ENCODE data around the gene ECPAS. TPM values are rescaled to one million over a fixed set of nuclear protein-coding genes. Genes with fewer than 3 reads are reported as not detected.

The ECPAS gene
- total RNA-seq, 1 experiment from 2014 or later = 71.1 TPM

- TF ChIP-seq REST (IDR thresholded peaks at IDR 0.05; ENCODE audit: low read depth) (no peak), SRF (IDR thresholded peaks at IDR 0.05; ENCODE audit: low read depth) (no peak), CBX3 (IDR thresholded peaks at IDR 0.05; ENCODE audit: low read depth) (peak; percentile 77)
These were observed 127.5 kb downstream of the ECPAS start (continued) for GRCh38 chr9:111356481-111357244.

GRCh38 chr9:111352545-111352944 lies 131.6 kb downstream of the ECPAS start:
- POLR2A ChIA-PET = no interaction called here
- DNase-seq (ENCODE audit: low read depth, low spot score) = no peak
- no peak for ATAC-seq
- no peak overlapping the region for H3K4me2 ChIP-seq (ENCODE audit: low read length)
- H3K9me2 ChIP-seq (ENCODE audit: insufficient read depth) = no peaks in the 10 kb centered on the region
- no peak overlapping the region for H3K27ac ChIP-seq (ENCODE audit: low read depth, low read length)
- H3K27me3 ChIP-seq (ENCODE audit: insufficient read depth, low read length) = no peaks in the 10 kb centered on the region
- intact Hi-C loops (cut with micrococcal nuclease) = no loop called here
- no peak overlapping the region for H3K9ac ChIP-seq (ENCODE audit: low read length)
- CTCF ChIA-PET = no interaction called here
- H2AFZ ChIP-seq (ENCODE audit: low read depth, low read length, poor library complexity, severe bottlenecking) = no peak overlapping the region
- H3K4me3 ChIP-seq (replicated peaks in 1 of 2; ENCODE audit: low read depth in 1 of 2, low read length in 2 of 2) = no peak overlapping the region
- no peaks in the 10 kb centered on the region for H4K20me1 ChIP-seq (ENCODE audit: insufficient read depth)
- peaks cover 11 to 15% of the 10 kb centered on the region in 2 experiments; a peak in 3 of 4 replicates for H3K4me1 ChIP-seq (ENCODE audit: control insufficient read depth in 1 of 2, insufficient read depth in 2 of 2, low read length in 2 of 2)
- no peaks in the 10 kb centered on the region for H3K9me3 ChIP-seq (ENCODE audit: control insufficient read depth in 1 of 2, insufficient read depth in 1 of 2, low read depth in 1 of 2, low read length in 2 of 2)
- no peaks in the 10 kb centered on the region for H3K79me2 ChIP-seq (ENCODE audit: insufficient read depth, low read length)
- BruUV-seq (replicated peaks) = no TSS peak
- H3K36me3 ChIP-seq (ENCODE audit: control insufficient read depth in 1 of 2, insufficient read depth in 2 of 2, low read length in 2 of 2) = no peaks in the 10 kb centered on the region
- RAD21 ChIA-PET (ENCODE audit: low non-redundant PET in 1 of 2, low total read pairs in 2 of 2, uncharacterized antibody in 2 of 2, unreplicated experiment in 2 of 2) = no interaction called here
- TF ChIP-seq POLR2A (IDR thresholded peaks at IDR 0.05; ENCODE audit: borderline replicate concordance, extremely low read depth, insufficient read depth, insufficient read length) = no peak
- TF ChIP-seq ATF3 (IDR thresholded peaks at IDR 0.05) = no peak
- TF ChIP-seq CTCF (IDR thresholded peaks at IDR 0.05 in 2 of 3, conservative IDR thresholded peaks at IDR 0.05 in 1 of 3; ENCODE audit: borderline replicate concordance in 1 of 3, insufficient read depth in 1 of 3, low read depth in 2 of 3, low read length in 2 of 3) = no peak
- no peak for TF ChIP-seq ZNF274 (IDR thresholded peaks at IDR 0.05; ENCODE audit: low read depth, low read length)

Data from HCT116 (cell line).